Middle frontal gyrus (tissue), 1 donor: ENCODE measurements around the gene OR10X1.

Source experiments
- DNase-seq: peaks from one replicate; pipeline ENCODE4 v3.0.0-alpha.2; 2015; ENCODE audit warnings: low spot score; ENCODE audit errors: extremely low spot score

OR10X1 gene

GRCh38 chr1:158579733-158580132 lies at the start of gene OR10X1:
OR10X1 (minus strand) TSS chr1:158579899; CDS start chr1:158579899, 0 bp downstream.
- no peak for DNase-seq

- DNase-seq: no peak
These were observed 34.1 kb upstream of the OR10X1 start for GRCh38 chr1:158613764-158614163.

GRCh38 chr1:158611916-158612315 lies 32.2 kb upstream of the OR10X1 start:
- DNase-seq: no peak

- no peak for DNase-seq
These were observed 27.6 kb upstream of the OR10X1 start for GRCh38 chr1:158607296-158607695.

- no peak for DNase-seq
These were observed 25.3 kb upstream of the OR10X1 start, which contains the start of gene OR10Z1 for GRCh38 chr1:158604968-158605367. OR10Z1 (plus strand) TSS chr1:158605268; CDS start chr1:158606439, 1,171 bp downstream.

- no peak for DNase-seq
These were observed 21.0 kb upstream of the OR10X1 start for GRCh38 chr1:158600735-158601134.

- DNase-seq: no peak
These were observed 7.2 kb upstream of the OR10X1 start for GRCh38 chr1:158586942-158587341.

- DNase-seq: no peak
These were observed 4.3 kb upstream of the OR10X1 start for GRCh38 chr1:158583962-158584361.

- no peak for DNase-seq
These were observed 2.1 kb downstream of the OR10X1 start for GRCh38 chr1:158577561-158577960.

GRCh38 chr1:158572226-158572625 lies 7.5 kb downstream of the OR10X1 start:
- DNase-seq: no peak

- DNase-seq: no peak
These were observed 9.2 kb downstream of the OR10X1 start, which contains the start of gene OR6P1 for GRCh38 chr1:158570480-158570879. OR6P1 (minus strand) TSS chr1:158570580; CDS start chr1:158563604, 6,976 bp downstream.

GRCh38 chr1:158564608-158565007 lies 15.1 kb downstream of the OR10X1 start:
- DNase-seq: no peak

- DNase-seq: no peak
These were observed 15.8 kb downstream of the OR10X1 start for GRCh38 chr1:158563853-158564252.

- no peak for DNase-seq
These were observed 20.0 kb downstream of the OR10X1 start for GRCh38 chr1:158559696-158560095.

- no peak for DNase-seq
These were observed 25.3 kb downstream of the OR10X1 start, which contains the start of gene OR6Y1 for GRCh38 chr1:158554352-158554751. OR6Y1 (minus strand) TSS chr1:158554405; CDS start chr1:158548105, 6,300 bp downstream.

- DNase-seq: no peak
These were observed 27.4 kb downstream of the OR10X1 start for GRCh38 chr1:158552296-158552695.

- DNase-seq: no peak
These were observed 32.2 kb downstream of the OR10X1 start for GRCh38 chr1:158547533-158547932.

GRCh38 chr1:158537609-158538008 lies 42.1 kb downstream of the OR10X1 start:
- no peak for DNase-seq

GRCh38 chr1:158534496-158534895 lies 45.2 kb downstream of the OR10X1 start:
- no peak for DNase-seq
